ENCODE results near the gene COBL. TPM values are rescaled to one million over a fixed set of nuclear protein-coding genes. Genes with fewer than 3 reads are reported as not detected.

Gene COBL
- total RNA-seq, 1 experiment from 2014 or later = 49.9 TPM

- DNase-seq = no peak
- H3K4me1 Mint-ChIP-seq (ENCODE audit: low read depth, unreplicated experiment) = no peaks in the 10 kb centered on the region
- H3K27me3 Mint-ChIP-seq (ENCODE audit: unreplicated experiment) = no peaks in the 10 kb centered on the region
- no TSS peak for BruUV-seq (replicated peaks)
- no peaks in the 10 kb centered on the region for H3K36me3 Mint-ChIP-seq (ENCODE audit: insufficient read depth, unreplicated experiment)
- no peak overlapping the region for H3K27ac Mint-ChIP-seq (ENCODE audit: unreplicated experiment)
- intact Hi-C loops (cut with micrococcal nuclease; ENCODE audit: unreplicated experiment) = no loop called here
- TF ChIP-seq, protein P1, sequence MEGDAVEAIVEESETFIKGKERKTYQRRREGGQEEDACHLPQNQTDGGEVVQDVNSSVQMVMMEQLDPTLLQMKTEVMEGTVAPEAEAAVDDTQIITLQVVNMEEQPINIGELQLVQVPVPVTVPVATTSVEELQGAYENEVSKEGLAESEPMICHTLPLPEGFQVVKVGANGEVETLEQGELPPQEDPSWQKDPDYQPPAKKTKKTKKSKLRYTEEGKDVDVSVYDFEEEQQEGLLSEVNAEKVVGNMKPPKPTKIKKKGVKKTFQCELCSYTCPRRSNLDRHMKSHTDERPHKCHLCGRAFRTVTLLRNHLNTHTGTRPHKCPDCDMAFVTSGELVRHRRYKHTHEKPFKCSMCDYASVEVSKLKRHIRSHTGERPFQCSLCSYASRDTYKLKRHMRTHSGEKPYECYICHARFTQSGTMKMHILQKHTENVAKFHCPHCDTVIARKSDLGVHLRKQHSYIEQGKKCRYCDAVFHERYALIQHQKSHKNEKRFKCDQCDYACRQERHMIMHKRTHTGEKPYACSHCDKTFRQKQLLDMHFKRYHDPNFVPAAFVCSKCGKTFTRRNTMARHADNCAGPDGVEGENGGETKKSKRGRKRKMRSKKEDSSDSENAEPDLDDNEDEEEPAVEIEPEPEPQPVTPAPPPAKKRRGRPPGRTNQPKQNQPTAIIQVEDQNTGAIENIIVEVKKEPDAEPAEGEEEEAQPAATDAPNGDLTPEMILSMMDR (IDR thresholded peaks at IDR 0.05; ENCODE audit: unreplicated experiment) = no peak
- no peak overlapping the region for H3K4me3 Mint-ChIP-seq (ENCODE audit: low read depth, unreplicated experiment)
- CTCF ChIA-PET = no interaction called here
- peaks cover 7% of the 10 kb centered on the region for H3K9me3 Mint-ChIP-seq (ENCODE audit: low read depth, unreplicated experiment)
Observed at GRCh38 chr7:50973814-50974213, 342.8 kb downstream of the COBL start.

GRCh38 chr7:50970092-50970491, 346.5 kb downstream of the COBL start:
- Mint-ChIP-seq H3K27ac (ENCODE audit: unreplicated experiment) (no peak overlapping the region), H3K36me3 (ENCODE audit: insufficient read depth, unreplicated experiment) (no peaks in the 10 kb centered on the region), H3K9me3 (ENCODE audit: low read depth, unreplicated experiment) (no peaks in the 10 kb centered on the region), H3K27me3 (ENCODE audit: unreplicated experiment) (no peaks in the 10 kb centered on the region), H3K4me1 (ENCODE audit: low read depth, unreplicated experiment) (no peaks in the 10 kb centered on the region), H3K4me3 (ENCODE audit: low read depth, unreplicated experiment) (no peak overlapping the region)
- CTCF ChIA-PET = interaction anchor here (0.9 kb wide), 1 partner anchor 13 kb away, joined by 5 read pairs; no protein-coding TSS in a partner anchor
- no peak for DNase-seq
- TF ChIP-seq, protein P1 (IDR thresholded peaks at IDR 0.05; ENCODE audit: unreplicated experiment) = no peak
- BruUV-seq (replicated peaks) = no TSS peak
- intact Hi-C loops (cut with micrococcal nuclease; ENCODE audit: unreplicated experiment) = no loop called here

Data from Calu3 (cell line).